B cell (primary cell): ENCODE measurements around the gene ACP6. TPM values are rescaled to one million over a fixed set of nuclear protein-coding genes. Genes with fewer than 3 reads are reported as not detected.

Source experiments
- ATAC-seq: fragments of 200-7000 bp; cut with Tn5 transposase; one replicate; pipeline ENCODE4 v1.10.0; 2021; ENCODE audit warnings: low read depth, mild to moderate bottlenecking, moderate number of reproducible peaks, moderate library complexity
- CTCF ChIA-PET: fragments of 350-600 bp; sonication (Branson Sonifier 250); formaldehyde crosslinking; loops from one replicate; lab custom pipeline; 2021; ENCODE audit warnings: antibody characterized with exemption, inconsistent platforms; lab: Charles Lee
- POLR2A ChIA-PET: fragments of 350-600 bp; sonication (Branson Sonifier 250); formaldehyde crosslinking; loops from one replicate; lab custom pipeline; 2021; ENCODE audit warnings: antibody characterized with exemption; lab: Charles Lee
- DNase-seq: peaks from one replicate; pipeline ENCODE4 v3.0.0; 2013
- H2AFZ ChIP-seq: 2 replicates; pipeline ENCODE4 v1.6.1; 2012; ENCODE audit warnings: mild to moderate bottlenecking, low read depth, low read length; ENCODE audit not compliant: insufficient read depth, poor library complexity, severe bottlenecking
- H3K27ac ChIP-seq, 2 donors: 1 replicate in 1 of 2; 2 replicates in 1 of 2; pipeline ENCODE4 v1.5.1; 2012 to 2013; ENCODE audit warnings: low read length in 2 of 2, mild to moderate bottlenecking in 2 of 2, moderate library complexity in 1 of 2
- H3K27me3 ChIP-seq, 4 experiments: fragments of 200-600 bp in 1 of 4; sonication (generic) in 1 of 4; replicated peaks in 1 of 4; 1 replicate in 2 of 4; 2 replicates in 2 of 4; pipeline versions ENCODE4 v1.6.1 to v1.7.0; 2013 to 2016; ENCODE audit warnings: low read length in 3 of 4, mild to moderate bottlenecking in 2 of 4, mixed read lengths in 1 of 4, moderate library complexity in 1 of 4; ENCODE audit not compliant: insufficient read depth in 4 of 4, control insufficient read depth in 3 of 4; ENCODE audit errors: control extremely low read depth in 1 of 4
- H3K36me3 ChIP-seq, 2 experiments: replicated peaks in 1 of 2; 1 replicate in 1 of 2; 2 replicates in 1 of 2; pipeline versions ENCODE4 v1.6.1 to v1.7.1; 2013; ENCODE audit warnings: low read length in 1 of 2; ENCODE audit not compliant: insufficient read depth in 2 of 2, control insufficient read depth in 1 of 2; ENCODE audit errors: control extremely low read depth in 1 of 2, extremely low read depth in 1 of 2
- H3K4me1 ChIP-seq, 2 donors: fragments of 200-600 bp in 1 of 2; sonication (generic) in 1 of 2; 1 replicate in 1 of 2; 2 replicates in 1 of 2; pipeline versions ENCODE4 v1.5.1 to v1.6.1; 2013 to 2017; ENCODE audit warnings: low read length in 2 of 2; ENCODE audit not compliant: control insufficient read depth in 2 of 2, insufficient read depth in 2 of 2
- H3K4me2 ChIP-seq: replicated peaks from 2 replicates; pipeline ENCODE3; 2012; ENCODE audit warnings: mild to moderate bottlenecking, low read depth, low read length; ENCODE audit not compliant: poor library complexity, severe bottlenecking
- H3K4me3 ChIP-seq, 5 experiments: fragments of 200-600 bp in 1 of 5; sonication (generic) in 1 of 5; 1 replicate in 3 of 5; 2 replicates in 2 of 5; pipeline versions ENCODE4 v1.5.1 to v1.7.0; 2011 to 2016; ENCODE audit warnings: low read length in 4 of 5, mild to moderate bottlenecking in 4 of 5, low read depth in 2 of 5, control low read depth in 1 of 5, moderate library complexity in 1 of 5; ENCODE audit not compliant: insufficient read depth in 1 of 5; ENCODE audit errors: control extremely low read depth in 1 of 5, extremely low read depth in 1 of 5
- H3K79me2 ChIP-seq: fragments of 200-600 bp; sonication (generic); one replicate; pipeline ENCODE4 v1.6.0; 2016; ENCODE audit warnings: low read length; ENCODE audit not compliant: control insufficient read depth, insufficient read depth
- H3K9ac ChIP-seq: fragments of 200-600 bp; sonication (generic); 2 replicates; pipeline ENCODE4 v1.6.1; 2017; ENCODE audit warnings: mild to moderate bottlenecking, low read length, moderate library complexity
- H3K9me3 ChIP-seq, 3 donors: one replicate each; pipeline versions ENCODE4 v1.6.1 to v1.7.1; 2013; ENCODE audit warnings: low read length in 2 of 3; ENCODE audit not compliant: control insufficient read depth in 2 of 3, insufficient read depth in 1 of 3; ENCODE audit errors: control extremely low read depth in 1 of 3
- H4K20me1 ChIP-seq: 2 replicates; pipeline ENCODE4 v1.6.0; 2012; ENCODE audit warnings: mild to moderate bottlenecking, low read length; ENCODE audit not compliant: insufficient read depth, control insufficient read depth, poor library complexity, severe bottlenecking
- H3K27ac Mint-ChIP-seq: one replicate; pipeline ENCODE4 v1.8.0; 2021; ENCODE audit warnings: mixed read lengths
- H3K27me3 Mint-ChIP-seq: one replicate; pipeline ENCODE4 v1.8.0; 2021; ENCODE audit warnings: mixed read lengths
- H3K4me1 Mint-ChIP-seq: one replicate; pipeline ENCODE4 v1.8.0; 2021; ENCODE audit warnings: mixed read lengths
- H3K4me3 Mint-ChIP-seq: one replicate; pipeline ENCODE4 v1.8.0; 2021; ENCODE audit warnings: mixed read lengths
- H3K9me3 Mint-ChIP-seq: one replicate; pipeline ENCODE4 v1.8.0; 2022; ENCODE audit warnings: mixed read lengths; ENCODE audit not compliant: insufficient read depth
- EZH2 ChIP-seq: IDR thresholded peaks from 2 replicates; pipeline ENCODE4 v1.6.1; 2012; ENCODE audit warnings: borderline replicate concordance, low read depth, mild to moderate bottlenecking, moderate library complexity, low read length; ENCODE audit not compliant: insufficient read depth, poor library complexity, severe bottlenecking
- WGBS: methylation state at CpG from one replicate; pipeline ENCODE4 v1.1.5; 2013; ENCODE audit warnings: missing lambda C conversion rate; ENCODE audit not compliant: insufficient coverage; 5-methylcytosine and 5-hydroxymethylcytosine counted together
- intact Hi-C: fragments of 100-400 bp; cut with micrococcal nuclease; formaldehyde crosslinking; loops from one replicate; pipeline ENCODE4 v1.10.0; 2022
- polyA plus RNA-seq: library from polyadenylated mRNA; depleted of rRNA; stranded (reverse); fragments of >200 nt; gene quantifications from 2 replicates; pipeline ENCODE4 v1.2.3, GENCODE V29; 2012
- total RNA-seq, 2 donors: library from RNA; stranded (reverse); fragments of 120-200 nt in 1 of 2; gene quantifications; 1 replicate in 1 of 2; 2 replicates in 1 of 2; pipeline versions ENCODE4 v1.2.3 to v1.2.4, GENCODE V29; 2013 to 2022
- TF ChIP-seq, protein P1 (sequence below): fragments of 200-600 bp; IDR thresholded peaks from one replicate; pipeline ENCODE4 v1.8.0; 2022; ENCODE audit warnings: antibody characterized with exemption, mild to moderate bottlenecking

The ACP6 gene
- total and polyA plus RNA-seq, 2 donors (not counting 1 experiment from before 2014, with no cell fraction given): 5.0 to 15.7 TPM

DNA sequence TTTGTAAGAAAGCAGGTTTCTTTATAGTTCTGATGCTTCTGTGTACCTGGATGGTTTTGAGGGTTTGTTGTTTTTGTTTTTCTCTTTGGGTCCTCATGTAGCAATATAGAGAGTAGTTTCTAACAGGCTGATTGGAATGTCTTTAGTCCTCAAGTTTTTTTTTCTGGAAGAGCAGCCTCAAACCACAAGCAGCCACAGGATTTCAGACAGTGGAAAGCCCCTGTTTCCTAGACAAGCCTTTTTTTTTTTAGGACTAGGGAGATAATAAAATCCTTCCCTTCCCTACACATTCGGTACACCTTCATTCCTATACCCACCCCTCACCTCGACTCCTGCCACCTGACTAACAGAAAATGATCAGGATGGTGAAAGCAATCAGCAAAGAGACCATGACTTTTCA, 47.6 kb downstream of the ACP6 start:
- H3K27ac Mint-ChIP-seq: no peak overlapping the region
- H3K4me3 ChIP-seq: no peak overlapping the region
- no peaks in the 10 kb centered on the region for H3K79me2 ChIP-seq
- no peaks in the 10 kb centered on the region for H3K9me3 Mint-ChIP-seq
- H3K27me3 Mint-ChIP-seq: no peaks in the 10 kb centered on the region
- CTCF ChIA-PET: no interaction called here
- peaks cover 0 to 11% of the 10 kb centered on the region in 2 experiments for H3K36me3 ChIP-seq
- H3K27me3 ChIP-seq: no peaks in the 10 kb centered on the region
- no peak overlapping the region for H3K27ac ChIP-seq
- no peak overlapping the region for H3K4me2 ChIP-seq
- peaks cover 7% of the 10 kb centered on the region in 2 donors for H3K4me1 ChIP-seq
- no peak for DNase-seq
- WGBS: no CpG with 5 or more reads among the region's 2 CpGs
- POLR2A ChIA-PET: no interaction called here
- H3K9ac ChIP-seq: no peak overlapping the region
- H3K4me3 Mint-ChIP-seq: no peak overlapping the region
- H3K4me1 Mint-ChIP-seq: peaks cover 11% of the 10 kb centered on the region
- no peaks in the 10 kb centered on the region for H4K20me1 ChIP-seq
- ATAC-seq: no peak
- no peak for TF ChIP-seq EZH2
- TF ChIP-seq, protein P1, sequence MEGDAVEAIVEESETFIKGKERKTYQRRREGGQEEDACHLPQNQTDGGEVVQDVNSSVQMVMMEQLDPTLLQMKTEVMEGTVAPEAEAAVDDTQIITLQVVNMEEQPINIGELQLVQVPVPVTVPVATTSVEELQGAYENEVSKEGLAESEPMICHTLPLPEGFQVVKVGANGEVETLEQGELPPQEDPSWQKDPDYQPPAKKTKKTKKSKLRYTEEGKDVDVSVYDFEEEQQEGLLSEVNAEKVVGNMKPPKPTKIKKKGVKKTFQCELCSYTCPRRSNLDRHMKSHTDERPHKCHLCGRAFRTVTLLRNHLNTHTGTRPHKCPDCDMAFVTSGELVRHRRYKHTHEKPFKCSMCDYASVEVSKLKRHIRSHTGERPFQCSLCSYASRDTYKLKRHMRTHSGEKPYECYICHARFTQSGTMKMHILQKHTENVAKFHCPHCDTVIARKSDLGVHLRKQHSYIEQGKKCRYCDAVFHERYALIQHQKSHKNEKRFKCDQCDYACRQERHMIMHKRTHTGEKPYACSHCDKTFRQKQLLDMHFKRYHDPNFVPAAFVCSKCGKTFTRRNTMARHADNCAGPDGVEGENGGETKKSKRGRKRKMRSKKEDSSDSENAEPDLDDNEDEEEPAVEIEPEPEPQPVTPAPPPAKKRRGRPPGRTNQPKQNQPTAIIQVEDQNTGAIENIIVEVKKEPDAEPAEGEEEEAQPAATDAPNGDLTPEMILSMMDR: no peak
- H2AFZ ChIP-seq: no peak overlapping the region
- H3K9me3 ChIP-seq: no peaks in the 10 kb centered on the region
- intact Hi-C loops: loop anchor here (10.0 kb wide), 1 partner anchor 162 kb away; no protein-coding TSS in a partner anchor

GRCh38 chr1:147620543-147620942, 49.8 kb downstream of the ACP6 start:
- no peak overlapping the region for H2AFZ ChIP-seq
- no peaks in the 10 kb centered on the region for H3K79me2 ChIP-seq
- WGBS: 95% methylated on average over 11 of the region's 12 CpGs
- no peaks in the 10 kb centered on the region for H3K9me3 Mint-ChIP-seq
- no peak overlapping the region for H3K4me3 Mint-ChIP-seq
- ATAC-seq: no peak
- CTCF ChIA-PET: no interaction called here
- no peak overlapping the region for H3K27ac ChIP-seq
- H3K9me3 ChIP-seq: no peaks in the 10 kb centered on the region
- H3K4me1 ChIP-seq: peaks cover 5% of the 10 kb centered on the region in 2 donors
- H3K4me2 ChIP-seq: no peak overlapping the region
- POLR2A ChIA-PET: no interaction called here
- no peak overlapping the region for H3K4me3 ChIP-seq
- H3K27me3 ChIP-seq: no peaks in the 10 kb centered on the region
- H3K27ac Mint-ChIP-seq: no peak overlapping the region
- no peak for TF ChIP-seq EZH2
- TF ChIP-seq, protein P1: no peak
- no peak overlapping the region for H3K9ac ChIP-seq
- peaks cover 0 to 19% of the 10 kb centered on the region in 2 experiments for H3K36me3 ChIP-seq
- intact Hi-C loops: loop anchor here (10.0 kb wide), 1 partner anchor 164 kb away; no protein-coding TSS in a partner anchor
- H3K4me1 Mint-ChIP-seq: peaks cover 5% of the 10 kb centered on the region
- no peaks in the 10 kb centered on the region for H4K20me1 ChIP-seq
- H3K27me3 Mint-ChIP-seq: no peaks in the 10 kb centered on the region
- DNase-seq: no peak
